K562 (cell line): ENCODE data around the gene SLC48A1.

Experiments
- CHD2 ChIP-seq: IDR thresholded peaks from 2 replicates; pipeline ENCODE4 v1.6.1; 2011; ENCODE audit warnings: low read depth, low read length
- HDGF ChIP-seq: fragments of 450-650 bp; IDR thresholded peaks from 2 replicates; pipeline ENCODE4 v1.6.1; 2016
- REST ChIP-seq, 2 experiments: fragments of 450-650 bp; formaldehyde crosslinking in 1 of 2; IDR thresholded peaks; 2 replicates each; pipeline versions ENCODE4 v1.4.0 to v1.6.1; 2014 to 2020; ENCODE audit warnings: mild to moderate bottlenecking in 2 of 2, borderline replicate concordance in 1 of 2, low read depth in 1 of 2
- TAF9B ChIP-seq: fragments of 450-650 bp; IDR thresholded peaks from 2 replicates; pipeline ENCODE4 v1.6.1; 2018; ENCODE audit warnings: mild to moderate bottlenecking; ENCODE audit not compliant: partially characterized antibody

GRCh38 chr12:47758584-47758833 lies 14.5 kb upstream of the SLC48A1 start:
- TF ChIP-seq REST (IDR thresholded peaks at IDR 0.05; ENCODE audit: borderline replicate concordance) (no peak), REST (CRISPR knock-in tag; IDR thresholded peaks at IDR 0.05; ENCODE audit: low read depth) (no peak), TAF9B (no peak), CHD2 (no peak), HDGF (no peak)
